Activated CD4-positive, alpha-beta T cell treated with anti-CD3 and anti-CD28 coated beads, Interleukin-2, amount 50 U/mL, for 1 hour (primary cell): Measurements from ENCODE around the gene SLC2A8.

Experiments used
- DNase-seq: peaks from one replicate; pipeline ENCODE4 v3.0.0-alpha.2; 2020

SLC2A8 gene

DNA sequence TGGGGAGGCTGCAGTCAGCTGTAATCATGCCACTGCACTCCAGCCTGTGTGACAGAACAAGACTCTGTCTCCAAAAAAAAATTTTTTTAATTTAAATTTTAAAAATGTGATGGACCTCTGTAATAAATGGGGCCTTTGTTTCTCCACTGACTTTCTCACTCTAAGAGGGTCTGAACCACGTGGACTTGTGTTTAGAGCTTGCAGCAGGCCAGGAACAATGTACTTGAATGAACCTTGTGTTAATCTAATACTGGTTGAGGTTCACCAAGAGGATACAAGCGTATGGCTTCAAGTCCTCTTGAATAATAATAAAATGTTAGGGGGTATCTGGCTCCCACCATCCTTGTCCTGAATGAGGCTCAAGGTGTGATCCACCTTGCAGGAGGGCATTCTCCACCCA lies 14.4 kb upstream of the SLC2A8 start:
- no peak for DNase-seq

DNA sequence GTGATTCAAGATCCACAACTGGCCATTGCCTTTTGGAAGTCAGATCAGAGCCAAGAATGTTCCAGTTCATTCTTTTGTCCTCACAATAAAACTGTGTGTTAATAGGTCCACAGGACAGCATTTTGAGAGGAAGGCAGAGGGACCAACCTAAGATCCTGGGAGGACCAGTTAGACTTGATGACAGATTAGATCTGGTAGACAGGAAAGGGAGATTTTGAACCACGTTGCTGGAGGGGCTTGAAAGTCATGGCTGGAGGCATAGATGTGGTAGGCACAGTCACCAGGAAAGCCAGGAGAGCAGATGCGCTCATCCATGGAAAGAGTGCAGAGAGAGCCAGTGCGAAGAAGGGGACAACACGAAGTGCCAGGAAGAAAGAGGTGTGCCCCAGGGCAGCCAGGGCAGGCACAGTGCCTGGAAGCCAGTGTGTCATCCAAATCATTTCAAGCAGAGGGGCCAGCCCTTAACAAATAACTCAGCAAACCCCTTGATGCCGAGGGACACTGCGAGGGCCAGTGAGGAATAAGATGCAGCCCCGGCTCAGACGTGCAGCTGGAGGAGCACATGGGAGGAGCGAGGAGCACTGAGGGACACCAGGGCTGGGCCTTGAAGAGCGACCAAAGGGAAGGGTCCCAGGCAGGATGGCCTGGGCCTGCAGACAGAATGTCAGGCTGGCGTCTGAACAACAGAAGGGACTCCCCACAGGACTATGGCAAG lies 12.8 kb upstream of the SLC2A8 start:
- no peak for DNase-seq

DNA sequence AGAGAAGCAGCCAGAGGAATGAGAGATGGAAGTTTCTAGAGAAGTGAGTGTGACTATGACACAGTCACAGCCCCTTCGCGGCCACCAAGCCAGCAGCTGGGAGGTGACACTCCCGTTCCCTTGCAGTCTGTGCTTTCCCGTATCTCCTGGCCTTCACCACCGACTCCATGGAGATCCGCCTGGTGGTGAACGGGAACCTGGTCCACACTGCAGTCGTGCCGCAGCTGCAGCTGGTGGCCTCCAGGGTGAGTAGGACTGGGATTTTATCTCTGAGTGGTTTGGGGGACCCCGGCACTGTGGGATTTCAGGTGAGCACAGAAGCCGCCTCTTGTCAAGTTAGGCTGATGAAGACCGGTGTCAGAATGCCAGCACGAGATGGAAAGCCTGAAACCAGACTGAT lies 12.1 kb upstream of the SLC2A8 start:
- DNase-seq, result no peak

DNA sequence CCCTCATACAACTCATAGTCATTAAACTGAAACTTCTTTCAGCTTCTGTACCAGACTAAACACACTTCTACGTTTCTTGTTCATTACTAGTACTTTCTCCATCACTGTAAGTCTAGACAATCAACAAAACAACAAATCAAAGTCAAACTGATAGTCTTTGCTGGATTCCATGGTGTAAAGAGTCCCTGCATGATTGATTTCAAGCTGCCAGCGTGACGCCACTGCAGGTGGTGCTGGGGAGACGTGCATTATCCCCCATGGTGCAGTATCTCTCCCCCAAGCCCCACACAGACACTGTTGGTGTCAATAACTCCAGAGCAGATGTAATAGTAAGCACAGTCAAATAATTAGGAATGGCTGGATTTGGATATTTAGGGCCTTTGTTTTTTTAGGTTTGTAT lies 10.7 kb upstream of the SLC2A8 start:
- DNase-seq, result no peak

DNA sequence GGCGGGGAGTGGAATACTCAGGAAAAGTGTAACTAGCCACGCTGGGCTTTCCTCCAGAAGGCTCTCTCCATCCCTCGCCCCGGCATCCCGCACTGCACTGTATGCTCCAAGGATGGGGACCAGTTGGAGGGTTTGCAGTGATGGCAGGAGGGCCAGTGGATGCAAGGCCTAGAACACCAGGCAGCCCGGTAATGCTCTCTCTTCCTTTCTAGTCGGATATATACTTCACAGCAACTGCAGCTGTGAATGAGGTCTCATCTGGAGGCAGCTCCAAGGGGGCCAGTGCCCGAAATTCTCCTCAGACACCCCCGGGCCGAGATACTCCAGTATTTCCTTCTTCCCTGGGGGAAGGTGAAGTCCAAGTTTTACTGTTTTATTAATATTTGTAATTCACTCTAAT lies 10.0 kb upstream of the SLC2A8 start:
- no peak for DNase-seq

DNA sequence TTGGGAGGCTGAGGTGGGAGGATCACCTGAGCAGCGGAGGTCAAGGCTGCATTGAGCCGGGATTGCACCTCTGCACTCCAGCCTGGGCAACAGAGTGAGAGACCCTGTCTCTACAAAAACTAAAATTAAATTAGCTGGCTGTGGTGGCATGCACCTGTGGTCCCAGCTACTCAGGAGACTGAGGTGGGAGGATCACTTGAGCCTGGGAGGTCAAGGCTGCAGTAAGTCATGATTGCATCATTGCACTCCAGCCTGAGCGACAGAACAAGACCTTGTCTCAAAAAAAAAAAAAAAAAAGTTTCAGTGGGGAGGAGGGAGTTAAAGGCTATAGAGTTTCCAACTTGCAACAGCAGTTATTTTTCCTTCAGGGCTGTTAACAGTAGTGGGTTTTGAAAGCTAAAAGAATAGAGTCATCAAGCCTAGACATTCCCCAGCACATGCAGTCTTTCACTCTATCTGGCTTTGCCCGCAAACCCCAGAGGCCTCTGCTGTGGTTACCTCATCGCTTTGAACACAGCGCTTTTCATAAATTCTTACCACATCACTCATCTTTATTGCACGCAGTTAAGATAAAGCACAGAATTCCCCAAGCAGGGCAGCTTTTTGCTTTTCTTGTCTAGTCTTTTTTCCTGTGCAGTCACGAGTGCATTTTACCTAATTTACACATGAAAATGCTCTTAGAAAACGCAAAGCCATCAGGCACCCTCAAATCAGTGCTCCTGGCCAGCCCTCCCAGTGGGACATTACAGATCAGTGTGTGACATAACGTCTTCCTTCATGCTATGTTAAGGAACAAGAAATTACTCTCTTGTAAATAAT lies 8.7 kb upstream of the SLC2A8 start:
- DNase-seq, result peak; percentile 75

DNA sequence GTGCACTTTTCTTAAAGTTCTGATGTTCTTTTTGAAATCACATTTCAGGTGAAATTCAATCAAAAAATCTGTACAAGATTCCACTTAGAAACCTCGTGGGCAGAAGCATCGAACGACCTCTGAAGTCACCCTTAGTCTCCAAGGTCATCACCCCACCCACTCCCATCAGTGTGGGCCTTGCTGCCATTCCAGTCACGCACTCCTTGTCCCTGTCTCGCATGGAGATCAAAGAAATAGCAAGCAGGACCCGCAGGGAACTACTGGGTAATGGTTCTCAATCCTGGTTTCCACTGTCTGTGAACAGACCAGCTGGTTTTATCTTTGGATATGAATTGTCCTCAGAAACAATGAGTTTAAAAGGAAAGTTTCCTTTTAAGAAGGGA lies 8.1 kb upstream of the SLC2A8 start:
- no peak for DNase-seq

DNA sequence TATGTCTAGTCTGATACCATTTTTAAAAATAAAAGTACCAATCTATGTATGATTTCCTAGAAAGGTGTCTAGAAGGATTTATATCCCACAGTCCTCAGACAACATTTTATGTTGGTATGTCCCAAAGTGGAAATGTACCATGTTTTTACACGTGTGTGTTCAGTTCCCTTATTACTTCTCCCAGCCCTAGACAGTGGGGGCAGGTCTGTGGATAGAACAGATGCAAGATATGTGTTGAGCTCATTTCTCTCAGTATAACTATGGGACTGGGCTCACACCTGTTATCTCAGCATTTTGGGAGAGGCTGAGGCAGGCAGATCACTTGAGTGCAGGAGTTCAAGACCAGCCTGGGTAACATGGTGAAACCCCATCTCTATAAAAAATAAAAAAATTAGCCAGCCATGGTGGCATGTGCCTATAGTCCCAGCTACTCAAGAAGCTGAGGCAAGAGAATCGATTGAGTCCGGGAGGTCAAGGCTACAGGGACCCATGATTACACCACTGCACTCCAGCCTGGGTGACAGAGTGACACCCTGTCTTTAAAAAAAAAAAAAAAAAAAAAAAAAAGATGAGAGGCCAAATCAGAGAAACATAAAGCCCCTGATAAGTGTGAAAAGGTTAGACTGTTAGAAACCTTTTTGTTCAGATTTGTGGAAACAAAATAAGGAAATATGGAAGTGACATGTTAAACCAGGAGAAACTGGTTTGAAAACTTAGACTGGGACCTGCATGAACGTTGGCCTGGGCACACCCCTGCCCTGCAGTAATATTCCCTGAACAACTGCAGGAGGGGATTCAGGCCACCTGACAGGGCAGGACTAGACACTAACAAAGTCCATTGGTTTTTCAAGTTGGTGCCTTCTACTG lies 7.4 kb upstream of the SLC2A8 start:
- DNase-seq, result no peak

DNA sequence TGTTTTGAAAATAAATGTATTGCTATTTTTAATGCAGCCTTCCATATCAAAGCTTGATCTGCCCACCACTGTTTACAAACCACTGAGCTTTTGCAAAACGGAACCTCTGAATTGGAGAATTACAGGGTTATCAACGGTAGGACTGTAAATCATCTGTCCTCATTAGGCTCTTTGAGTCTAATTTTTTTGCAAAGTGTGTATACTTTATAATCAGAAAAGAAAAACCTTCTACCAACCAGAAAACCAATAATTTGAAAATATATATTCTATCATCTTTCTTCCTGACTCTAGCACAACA lies 6.8 kb upstream of the SLC2A8 start:
- DNase-seq, result no peak

DNA sequence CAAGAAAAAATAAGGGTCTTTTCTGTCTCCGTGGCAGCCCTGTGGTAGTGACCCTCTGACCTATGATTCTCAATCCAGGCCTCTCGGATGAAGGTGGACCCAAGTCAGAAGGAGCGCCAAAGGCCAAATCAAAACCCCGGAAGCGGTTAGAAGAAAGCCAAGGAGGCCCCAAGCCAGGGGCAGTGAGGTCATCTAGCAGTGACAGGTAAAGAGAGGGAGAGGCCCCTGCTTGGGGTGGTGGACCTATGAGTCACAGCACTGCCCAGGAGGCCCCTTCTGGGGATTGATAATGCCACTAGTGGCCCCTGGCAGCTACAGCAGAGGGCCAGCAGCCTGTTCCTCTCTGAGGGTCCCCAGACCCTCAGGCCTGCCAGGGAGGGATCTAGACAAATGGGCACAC lies 6.4 kb upstream of the SLC2A8 start:
- DNase-seq, result no peak

DNA sequence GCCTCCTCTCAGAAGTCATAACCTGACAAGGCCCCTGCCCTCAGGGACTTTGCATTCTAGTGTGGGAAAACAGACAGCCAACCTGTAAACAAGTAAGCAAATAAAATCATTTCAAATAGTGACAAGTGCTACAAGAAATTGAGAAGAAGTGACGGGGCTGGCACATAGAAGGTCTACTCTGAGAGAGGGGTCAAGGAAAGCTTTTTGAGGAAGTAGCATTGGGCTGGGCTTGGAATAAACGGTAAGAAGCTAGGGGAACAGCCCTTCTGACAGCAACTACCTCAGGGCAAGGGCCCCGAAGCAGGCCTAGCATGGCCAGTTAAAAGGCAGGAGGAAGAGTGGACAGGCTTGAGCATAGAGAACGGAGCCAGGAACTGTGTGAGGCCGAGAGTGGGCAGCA lies 4.8 kb upstream of the SLC2A8 start:
- no peak for DNase-seq

DNA sequence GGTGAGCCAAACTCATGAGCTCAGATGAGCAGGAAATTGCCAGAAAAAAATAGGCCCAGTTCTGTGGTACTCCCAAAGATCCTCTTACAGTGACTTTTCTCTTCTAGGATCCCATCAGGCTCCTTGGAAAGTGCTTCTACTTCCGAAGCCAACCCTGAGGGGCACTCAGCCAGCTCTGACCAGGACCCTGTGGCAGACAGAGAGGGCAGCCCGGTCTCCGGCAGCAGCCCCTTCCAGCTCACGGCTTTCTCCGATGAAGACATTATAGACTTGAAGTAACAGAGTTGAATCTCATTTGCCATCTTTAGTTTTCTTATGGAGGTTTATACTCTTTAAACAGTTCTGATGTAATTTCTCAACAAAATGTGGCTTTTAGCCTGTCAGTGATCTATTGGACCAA lies 4.0 kb upstream of the SLC2A8 start:
- DNase-seq, result no peak

DNA sequence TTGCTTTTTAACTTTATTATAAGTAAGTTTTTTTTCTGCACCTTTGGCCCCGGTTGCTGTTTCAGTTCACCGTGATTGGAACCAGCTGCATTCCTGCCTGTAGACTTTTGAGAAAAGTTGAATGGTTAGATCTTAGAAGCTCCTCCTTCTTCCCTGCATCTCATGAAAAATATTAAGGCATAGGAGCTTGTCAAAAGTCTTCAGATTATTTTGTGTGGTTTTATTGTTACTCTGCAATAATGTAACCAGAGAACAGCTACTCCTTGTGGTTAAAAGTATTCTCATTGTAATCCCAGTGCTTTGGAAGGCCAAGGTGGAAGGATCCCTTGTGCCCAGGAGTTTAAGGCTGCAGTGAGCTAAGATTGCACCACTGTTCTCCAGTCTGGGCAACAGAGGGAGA lies 3.3 kb upstream of the SLC2A8 start:
- DNase-seq, result no peak

DNA sequence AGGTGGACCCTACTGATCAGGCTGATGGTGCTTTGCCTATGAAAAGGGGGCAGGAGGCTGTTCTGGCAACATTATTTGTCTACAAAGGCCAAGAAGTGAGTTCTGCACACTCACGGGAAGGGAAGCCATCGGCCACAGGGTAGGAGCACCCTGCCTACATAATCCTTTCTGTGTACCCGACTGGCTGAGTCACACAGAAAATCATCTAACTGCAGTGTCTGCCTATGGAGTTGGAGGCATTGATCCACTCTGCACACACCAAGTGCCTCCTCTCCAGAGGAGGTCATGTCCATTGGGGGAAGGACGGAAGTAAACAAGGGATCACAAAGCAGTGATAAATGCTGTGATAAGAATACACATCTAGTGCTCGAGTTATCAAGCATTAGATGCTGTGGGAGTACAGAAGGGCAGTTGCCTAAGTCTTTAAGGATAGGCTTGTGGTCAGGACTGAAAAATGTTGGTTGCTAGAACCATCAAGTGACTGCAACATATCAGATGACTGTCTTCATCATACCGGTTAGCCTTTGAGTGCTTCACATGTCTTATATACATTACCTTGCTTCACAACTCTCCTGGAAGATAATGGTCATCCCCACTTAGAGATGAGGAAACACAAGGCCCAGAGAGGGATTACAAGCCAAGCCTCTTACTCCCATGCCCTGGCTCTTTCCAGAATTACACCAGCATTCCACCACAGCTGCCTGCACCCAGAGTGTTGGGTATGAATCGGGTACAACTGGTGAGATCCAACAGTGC lies 1.3 kb upstream of the SLC2A8 start:
- no peak for DNase-seq

DNA sequence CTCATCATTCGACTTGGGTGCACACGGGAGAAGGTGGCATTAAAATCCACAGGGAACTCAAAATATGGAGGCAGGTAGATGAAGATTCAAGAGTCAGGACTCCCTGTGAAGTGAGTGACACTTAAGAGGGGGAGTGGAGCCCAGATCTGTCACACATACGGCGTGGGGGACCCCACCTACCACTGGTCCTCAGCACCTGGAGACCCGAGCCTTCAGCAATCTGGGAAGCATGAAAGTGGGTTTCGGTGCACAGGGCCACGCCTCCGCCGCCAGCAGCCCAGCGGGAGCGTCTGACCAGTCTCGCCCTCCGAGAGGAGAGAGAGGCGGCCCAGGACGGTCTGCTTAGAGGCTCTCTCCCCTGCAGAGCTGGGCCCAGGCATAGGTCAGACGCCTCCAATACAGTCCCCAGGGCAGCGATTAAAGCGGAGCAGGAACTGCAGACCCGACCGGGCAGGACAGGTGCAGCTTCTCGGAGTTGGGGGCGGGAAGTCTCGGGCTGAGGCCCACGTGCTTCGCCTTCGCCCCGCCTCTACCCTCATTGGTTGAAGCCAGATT lies 639 bp upstream of the SLC2A8 start:
- DNase-seq, result no peak

DNA sequence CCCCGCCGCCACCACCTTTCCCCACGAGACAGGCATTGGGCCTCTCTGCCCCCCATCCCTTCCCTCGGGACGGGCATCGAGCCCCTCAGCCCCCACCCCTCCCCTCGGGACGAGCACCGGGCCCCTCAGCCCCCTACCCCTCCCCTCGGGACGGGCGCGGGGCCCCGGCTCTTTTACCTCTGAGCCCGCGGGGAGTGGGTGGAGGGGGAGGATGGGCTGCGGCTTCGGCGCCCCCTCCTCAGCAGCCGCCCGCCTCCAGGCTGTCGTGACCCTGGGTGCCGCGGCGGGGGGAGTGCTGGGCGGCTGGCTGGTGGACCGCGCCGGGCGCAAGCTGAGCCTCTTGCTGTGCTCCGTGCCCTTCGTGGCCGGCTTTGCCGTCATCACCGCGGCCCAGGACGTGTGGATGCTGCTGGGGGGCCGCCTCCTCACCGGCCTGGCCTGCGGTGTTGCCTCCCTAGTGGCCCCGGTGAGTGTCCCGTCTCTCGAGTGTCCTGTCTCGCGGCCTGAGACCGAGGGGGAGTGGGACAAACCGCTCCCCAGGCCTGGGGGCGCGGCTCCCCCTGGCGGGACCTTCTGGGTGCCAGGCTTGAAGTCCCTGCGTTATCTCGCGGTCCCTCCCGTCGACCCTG lies 791 bp downstream of the SLC2A8 start:
- DNase-seq, result peak; percentile 19

DNA sequence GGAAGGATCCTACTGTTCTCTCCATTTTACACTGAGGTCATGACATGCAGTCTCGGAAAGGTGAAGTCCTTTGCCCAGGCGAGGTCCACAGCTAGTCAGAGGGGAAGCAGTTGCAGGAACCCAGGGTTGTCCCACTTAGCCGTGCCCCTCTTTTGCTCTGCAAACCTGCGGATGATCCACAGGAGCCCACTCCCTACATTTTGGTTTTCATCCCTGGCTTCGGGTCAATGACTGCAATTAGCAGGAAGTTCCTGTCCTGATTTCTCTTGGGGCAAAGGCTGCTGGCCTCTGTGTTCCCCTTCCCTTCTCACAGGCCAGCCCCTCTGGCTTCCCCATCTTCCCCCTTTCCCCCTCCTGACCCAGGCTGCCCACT lies 1.3 kb downstream of the SLC2A8 start:
- no peak for DNase-seq

DNA sequence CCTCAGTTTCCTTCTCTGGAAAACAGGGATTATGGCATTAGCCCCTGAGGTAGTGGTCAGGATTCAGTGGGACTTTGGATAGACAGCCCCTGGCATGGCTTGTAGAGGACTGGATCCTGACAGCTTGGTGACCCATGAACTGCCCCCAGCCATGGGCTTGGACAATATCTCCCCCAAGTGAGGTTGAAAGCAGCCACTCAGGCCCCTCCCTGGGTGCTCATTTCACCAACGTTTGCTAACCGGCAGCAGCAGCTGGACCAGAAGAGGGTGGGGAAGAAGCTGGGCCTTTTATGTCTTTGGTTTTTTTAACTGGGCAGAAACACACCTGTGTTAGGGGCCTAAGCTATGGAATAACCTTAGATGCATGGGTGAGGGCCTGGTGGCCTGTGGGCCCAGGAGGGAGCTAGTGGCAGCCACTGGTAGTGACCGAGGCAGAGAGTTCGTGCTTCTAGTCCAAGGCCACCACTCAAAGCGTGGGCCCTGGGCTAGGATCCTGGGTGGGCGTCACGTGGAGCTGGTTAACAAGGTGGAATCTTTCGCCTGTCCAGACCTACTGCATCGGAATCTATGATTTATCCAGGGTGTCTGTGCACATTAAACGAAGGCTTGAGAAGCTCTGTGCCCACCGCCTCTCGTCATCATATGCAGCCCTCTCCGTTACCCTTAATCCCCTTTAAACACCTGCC lies 1.9 kb downstream of the SLC2A8 start:
- no peak for DNase-seq

DNA sequence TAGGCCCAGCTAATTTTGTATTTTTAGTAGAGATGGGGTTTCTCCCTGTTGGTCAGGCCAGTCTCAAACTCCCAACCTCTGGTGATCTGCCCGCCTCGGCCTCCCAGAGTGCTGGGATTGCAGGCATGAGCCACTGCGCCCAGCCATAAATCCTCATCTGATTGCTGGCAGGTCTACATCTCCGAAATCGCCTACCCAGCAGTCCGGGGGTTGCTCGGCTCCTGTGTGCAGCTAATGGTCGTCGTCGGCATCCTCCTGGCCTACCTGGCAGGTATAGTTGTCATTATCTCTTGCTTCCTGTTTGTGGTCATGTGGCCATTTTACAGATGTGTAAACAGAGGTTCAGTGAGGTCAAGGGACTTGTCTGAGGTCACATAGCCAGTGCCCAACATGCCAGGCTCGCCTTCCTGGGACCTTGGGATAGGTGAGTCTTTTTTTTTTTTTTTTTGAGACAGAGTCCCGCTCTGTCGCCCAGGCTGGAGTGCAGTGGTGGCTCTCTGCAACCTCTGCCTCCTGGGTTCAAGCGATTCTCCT lies 2.8 kb downstream of the SLC2A8 start:
- no peak for DNase-seq

DNA sequence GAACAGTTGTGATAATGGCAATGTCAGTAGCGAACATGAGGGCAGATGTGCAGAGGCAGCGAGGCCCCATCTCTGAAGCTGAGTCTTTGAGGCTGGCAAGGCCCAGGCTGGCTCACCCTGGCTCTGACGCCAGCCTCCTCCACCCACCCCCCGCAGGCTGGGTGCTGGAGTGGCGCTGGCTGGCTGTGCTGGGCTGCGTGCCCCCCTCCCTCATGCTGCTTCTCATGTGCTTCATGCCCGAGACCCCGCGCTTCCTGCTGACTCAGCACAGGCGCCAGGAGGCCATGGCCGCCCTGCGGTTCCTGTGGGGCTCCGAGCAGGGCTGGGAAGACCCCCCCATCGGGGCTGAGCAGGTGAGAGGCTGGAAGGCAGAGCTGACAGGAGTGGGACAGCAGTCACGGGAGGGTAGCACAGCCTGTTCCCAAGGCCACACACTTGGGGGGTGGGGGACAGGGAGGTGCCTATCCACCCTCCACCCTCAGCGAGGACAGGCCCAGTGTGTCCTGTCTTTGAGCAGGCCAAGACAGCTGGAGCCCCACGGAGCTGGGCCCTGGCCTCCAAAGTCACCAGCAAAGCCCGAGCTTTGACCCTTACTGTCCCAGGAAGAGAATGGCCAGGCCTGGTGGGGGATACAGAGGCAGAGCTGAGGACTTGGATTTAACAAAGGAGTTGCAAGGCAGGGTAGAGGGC lies 5.6 kb downstream of the SLC2A8 start:
- no peak for DNase-seq
